ENCODE results near the gene XPO6.

Gene XPO6

DNA sequence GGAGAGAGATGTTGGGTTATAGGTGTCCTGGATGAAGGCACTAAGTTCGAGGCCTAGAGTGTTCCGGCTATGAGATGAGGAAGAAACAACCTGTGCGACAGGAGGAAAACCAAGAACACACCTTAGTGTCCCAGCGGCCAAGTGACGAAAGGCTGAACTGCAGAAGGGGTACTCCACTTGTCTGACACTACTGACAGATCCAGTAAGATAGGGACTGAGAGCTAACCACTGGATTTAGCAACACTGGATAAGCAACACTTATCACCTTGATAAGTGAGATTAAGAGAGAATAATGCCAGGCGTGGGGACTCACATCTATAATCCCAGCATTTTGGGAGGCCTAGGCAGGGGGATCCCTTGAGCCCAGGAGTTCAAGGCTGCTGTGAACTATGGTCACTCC is 7.1 kb downstream of the XPO6 start:
- peaks cover 6% of the 10 kb centered on the region for H3K4me1 ChIP-seq (ENCODE audit: insufficient read depth, low read length)
- no peak overlapping the region for H2AFZ ChIP-seq (ENCODE audit: low read depth, low read length)
- no peak overlapping the region for H3K4me3 ChIP-seq (ENCODE audit: low read length)
- H3K9me3 ChIP-seq (ENCODE audit: low read length): peaks cover 2% of the 10 kb centered on the region
- H3K36me3 ChIP-seq (ENCODE audit: insufficient read depth, low read length): peaks cover 77% of the 10 kb centered on the region
- H3K27me3 ChIP-seq (ENCODE audit: insufficient read depth, low read length): no peaks in the 10 kb centered on the region

DNA sequence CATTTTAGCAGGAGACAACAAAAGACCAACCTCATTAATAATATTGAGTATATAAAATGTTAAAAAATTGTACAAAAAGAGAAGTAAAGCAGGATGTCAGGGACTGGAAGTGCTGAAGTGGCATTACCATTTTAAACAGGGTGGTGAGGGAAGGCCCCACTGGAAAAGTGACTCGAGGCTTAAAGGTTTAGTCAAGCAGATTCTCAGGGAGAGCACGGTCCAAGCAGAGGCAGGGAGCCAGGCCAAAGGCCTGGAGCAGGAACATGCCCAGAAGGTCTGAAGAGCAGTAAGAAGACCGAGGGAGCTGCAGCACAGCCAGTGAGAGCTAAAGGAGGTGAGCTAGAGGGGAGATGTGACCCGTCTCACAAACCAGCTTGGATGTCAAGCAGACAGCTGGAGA is 7.6 kb downstream of the XPO6 start:
- Histone ChIP-seq H3K36me3 (ENCODE audit: insufficient read depth, low read length) (peaks cover 76% of the 10 kb centered on the region), H2AFZ (ENCODE audit: low read depth, low read length) (no peak overlapping the region), H3K4me3 (ENCODE audit: low read length) (no peak overlapping the region), H3K4me1 (ENCODE audit: insufficient read depth, low read length) (peaks cover 4% of the 10 kb centered on the region), H3K9me3 (ENCODE audit: low read length) (peaks cover 2% of the 10 kb centered on the region), H3K27me3 (ENCODE audit: insufficient read depth, low read length) (no peaks in the 10 kb centered on the region)

DNA sequence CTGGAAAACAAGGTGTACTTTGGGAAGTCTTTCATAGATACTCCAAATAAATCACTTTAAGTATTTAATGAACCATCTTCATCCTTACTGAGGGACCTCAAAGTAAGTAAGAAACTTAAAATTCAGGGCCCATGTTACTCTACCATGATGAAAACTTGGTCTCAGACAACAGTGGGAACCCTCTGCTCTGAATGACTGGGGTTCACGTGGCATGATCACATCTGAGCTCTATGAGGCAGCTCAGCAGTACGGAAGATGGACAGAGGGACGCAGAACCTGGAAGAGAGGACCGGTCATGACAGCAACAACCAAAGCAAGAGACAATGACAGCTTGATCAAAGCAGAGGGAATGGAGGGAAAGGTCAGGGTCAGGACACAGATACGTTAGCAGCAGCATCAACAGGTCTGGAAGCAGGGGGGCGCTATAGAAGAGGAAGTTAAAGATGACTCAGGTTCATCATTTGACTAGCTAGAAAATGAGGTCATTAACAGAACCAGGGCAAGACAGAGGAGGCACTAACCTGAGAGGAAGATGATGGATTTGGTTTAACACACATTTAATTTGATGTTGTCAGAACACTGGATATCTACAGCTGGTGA is 9.5 kb downstream of the XPO6 start:
- H3K4me1 ChIP-seq (ENCODE audit: insufficient read depth, low read length): no peaks in the 10 kb centered on the region
- H3K27me3 ChIP-seq (ENCODE audit: insufficient read depth, low read length): no peaks in the 10 kb centered on the region
- H3K36me3 ChIP-seq (ENCODE audit: insufficient read depth, low read length): peaks cover 59% of the 10 kb centered on the region
- H2AFZ ChIP-seq (ENCODE audit: low read depth, low read length): no peak overlapping the region
- peaks cover 2% of the 10 kb centered on the region for H3K9me3 ChIP-seq (ENCODE audit: low read length)
- H3K4me3 ChIP-seq (ENCODE audit: low read length): no peak overlapping the region

GRCh38 chr16:28200661-28201060 is 11.1 kb downstream of the XPO6 start:
- Histone ChIP-seq H3K4me1 (ENCODE audit: insufficient read depth, low read length) (no peaks in the 10 kb centered on the region), H3K36me3 (ENCODE audit: insufficient read depth, low read length) (peaks cover 64% of the 10 kb centered on the region), H3K9me3 (ENCODE audit: low read length) (no peaks in the 10 kb centered on the region), H3K27me3 (ENCODE audit: insufficient read depth, low read length) (no peaks in the 10 kb centered on the region), H2AFZ (ENCODE audit: low read depth, low read length) (no peak overlapping the region), H3K4me3 (ENCODE audit: low read length) (no peak overlapping the region)

DNA sequence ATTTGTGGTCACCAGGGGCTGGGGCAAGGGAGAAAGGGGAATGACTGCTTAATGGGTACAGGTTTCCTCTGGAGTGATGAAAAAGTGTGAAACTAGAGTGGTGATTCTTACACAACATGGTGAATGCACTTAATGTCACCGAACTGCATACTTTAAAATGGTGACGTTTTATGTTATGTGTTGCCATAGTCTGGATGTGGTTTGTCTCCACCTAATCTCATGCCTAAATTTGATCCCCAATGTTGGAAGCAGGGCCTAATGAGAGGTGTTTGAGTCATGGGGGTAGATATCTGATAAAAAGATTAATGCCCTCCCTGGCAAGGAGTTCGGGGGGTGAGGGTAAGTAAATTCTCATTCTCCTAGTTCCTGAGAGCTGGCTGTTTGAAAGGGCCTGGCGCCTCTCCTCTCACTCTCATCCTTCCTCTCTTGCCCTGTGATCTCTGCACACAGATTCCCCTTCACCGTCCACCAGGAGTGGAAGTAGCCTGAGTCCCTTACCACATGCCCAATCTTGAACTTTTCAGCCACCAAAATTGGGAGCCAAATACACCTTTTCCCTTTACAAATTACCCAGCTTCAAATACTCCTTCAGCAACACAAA is 15.3 kb downstream of the XPO6 start:
- no peak overlapping the region for H3K4me3 ChIP-seq (ENCODE audit: low read length)
- H3K4me1 ChIP-seq (ENCODE audit: insufficient read depth, low read length): no peaks in the 10 kb centered on the region
- H2AFZ ChIP-seq (ENCODE audit: low read depth, low read length): no peak overlapping the region
- H3K9me3 ChIP-seq (ENCODE audit: low read length): no peaks in the 10 kb centered on the region
- peaks cover 43% of the 10 kb centered on the region for H3K36me3 ChIP-seq (ENCODE audit: insufficient read depth, low read length)
- no peaks in the 10 kb centered on the region for H3K27me3 ChIP-seq (ENCODE audit: insufficient read depth, low read length)

GRCh38 chr16:28195859-28196258 is 15.9 kb downstream of the XPO6 start:
- Histone ChIP-seq H3K9me3 (ENCODE audit: low read length) (no peaks in the 10 kb centered on the region), H3K27me3 (ENCODE audit: insufficient read depth, low read length) (no peaks in the 10 kb centered on the region), H3K4me1 (ENCODE audit: insufficient read depth, low read length) (no peaks in the 10 kb centered on the region), H3K36me3 (ENCODE audit: insufficient read depth, low read length) (peaks cover 37% of the 10 kb centered on the region), H3K4me3 (ENCODE audit: low read length) (no peak overlapping the region), H2AFZ (ENCODE audit: low read depth, low read length) (no peak overlapping the region)

GRCh38 chr16:28193530-28194423 is 18.0 kb downstream of the XPO6 start:
- Histone ChIP-seq H2AFZ (ENCODE audit: low read depth, low read length) (no peak overlapping the region), H3K9me3 (ENCODE audit: low read length) (no peaks in the 10 kb centered on the region), H3K4me3 (ENCODE audit: low read length) (no peak overlapping the region), H3K4me1 (ENCODE audit: insufficient read depth, low read length) (no peaks in the 10 kb centered on the region), H3K36me3 (ENCODE audit: insufficient read depth, low read length) (peaks cover 31% of the 10 kb centered on the region), H3K27me3 (ENCODE audit: insufficient read depth, low read length) (no peaks in the 10 kb centered on the region)

DNA sequence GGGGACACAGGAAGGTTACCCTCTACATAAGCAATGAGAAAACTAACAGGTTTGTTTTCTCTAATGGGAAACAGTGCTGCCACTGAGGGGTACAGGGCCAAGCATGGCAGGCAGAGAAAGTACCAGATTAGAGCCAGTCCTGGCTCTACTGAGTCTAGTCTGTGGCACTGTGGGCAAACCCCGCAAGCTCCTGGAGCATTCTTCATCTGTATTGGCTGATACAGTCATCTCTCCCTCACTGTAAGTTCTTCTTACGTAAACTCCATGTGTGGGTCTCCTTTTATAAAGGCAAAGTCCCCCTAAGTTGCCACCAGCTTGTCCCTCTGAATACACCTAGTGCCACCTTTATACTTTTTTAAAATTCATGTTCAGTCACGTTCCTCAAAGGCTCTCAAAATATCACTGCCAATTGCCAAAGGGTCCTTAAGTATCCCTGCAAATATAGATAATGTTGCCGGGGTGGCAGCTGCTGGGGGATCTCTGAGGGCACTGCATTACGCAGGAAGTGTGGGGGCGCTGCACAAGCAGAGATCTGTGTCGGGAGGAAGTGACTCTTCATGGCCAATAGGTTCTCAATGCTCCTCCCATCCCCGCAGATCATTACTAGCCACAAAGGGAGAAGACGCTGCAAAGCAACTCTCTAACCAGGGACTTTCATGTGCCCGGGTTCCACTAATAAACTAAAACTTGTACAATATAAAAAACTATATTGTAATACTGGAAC is 18.8 kb downstream of the XPO6 start:
- Histone ChIP-seq H2AFZ (ENCODE audit: low read depth, low read length) (no peak overlapping the region), H3K4me1 (ENCODE audit: insufficient read depth, low read length) (no peaks in the 10 kb centered on the region), H3K4me3 (ENCODE audit: low read length) (no peak overlapping the region), H3K27me3 (ENCODE audit: insufficient read depth, low read length) (no peaks in the 10 kb centered on the region), H3K9me3 (ENCODE audit: low read length) (no peaks in the 10 kb centered on the region), H3K36me3 (ENCODE audit: insufficient read depth, low read length) (peaks cover 31% of the 10 kb centered on the region)

- Histone ChIP-seq H3K4me1 (ENCODE audit: insufficient read depth, low read length) (no peaks in the 10 kb centered on the region), H2AFZ (ENCODE audit: low read depth, low read length) (no peak overlapping the region), H3K4me3 (ENCODE audit: low read length) (no peak overlapping the region), H3K9me3 (ENCODE audit: low read length) (no peaks in the 10 kb centered on the region), H3K36me3 (ENCODE audit: insufficient read depth, low read length) (peaks cover 28% of the 10 kb centered on the region), H3K27me3 (ENCODE audit: insufficient read depth, low read length) (no peaks in the 10 kb centered on the region)
These were observed 20.3 kb downstream of the XPO6 start for GRCh38 chr16:28191364-28191960.

- no peaks in the 10 kb centered on the region for H3K27me3 ChIP-seq (ENCODE audit: insufficient read depth, low read length)
- no peak overlapping the region for H3K4me3 ChIP-seq (ENCODE audit: low read length)
- H3K4me1 ChIP-seq (ENCODE audit: insufficient read depth, low read length): no peaks in the 10 kb centered on the region
- H2AFZ ChIP-seq (ENCODE audit: low read depth, low read length): no peak overlapping the region
- H3K36me3 ChIP-seq (ENCODE audit: insufficient read depth, low read length): peaks cover 15% of the 10 kb centered on the region
- H3K9me3 ChIP-seq (ENCODE audit: low read length): peaks cover 3% of the 10 kb centered on the region
These were observed 22.5 kb downstream of the XPO6 start for GRCh38 chr16:28189245-28189644.

GRCh38 chr16:28188085-28188916 is 23.5 kb downstream of the XPO6 start:
- H3K27me3 ChIP-seq (ENCODE audit: insufficient read depth, low read length): no peaks in the 10 kb centered on the region
- H2AFZ ChIP-seq (ENCODE audit: low read depth, low read length): no peak overlapping the region
- H3K4me1 ChIP-seq (ENCODE audit: insufficient read depth, low read length): no peaks in the 10 kb centered on the region
- H3K4me3 ChIP-seq (ENCODE audit: low read length): no peak overlapping the region
- peaks cover 10% of the 10 kb centered on the region for H3K36me3 ChIP-seq (ENCODE audit: insufficient read depth, low read length)
- peaks cover 3% of the 10 kb centered on the region for H3K9me3 ChIP-seq (ENCODE audit: low read length)

- Histone ChIP-seq H3K9me3 (ENCODE audit: low read length) (peaks cover 3% of the 10 kb centered on the region), H3K27me3 (ENCODE audit: insufficient read depth, low read length) (no peaks in the 10 kb centered on the region), H3K4me3 (ENCODE audit: low read length) (no peak overlapping the region), H3K36me3 (ENCODE audit: insufficient read depth, low read length) (peaks cover 7% of the 10 kb centered on the region), H2AFZ (ENCODE audit: low read depth, low read length) (no peak overlapping the region), H3K4me1 (ENCODE audit: insufficient read depth, low read length) (no peaks in the 10 kb centered on the region)
These were observed 24.2 kb downstream of the XPO6 start for GRCh38 chr16:28187595-28188004.
